Neutrophil (primary cell): ENCODE results near the gene ZNF146.

ENCODE experiments used
- H3K27ac ChIP-seq: fragments of 200-600 bp; sonication (generic); 2 replicates; pipeline ENCODE4 v1.5.1; 2016; ENCODE audit warnings: mild to moderate bottlenecking, moderate library complexity
- H3K27me3 ChIP-seq: fragments of 200-600 bp; sonication (generic); 2 replicates; pipeline ENCODE4 v1.6.0; 2016; ENCODE audit warnings: mild to moderate bottlenecking
- H3K36me3 ChIP-seq: fragments of 200-600 bp; sonication (generic); 2 replicates; pipeline ENCODE4 v1.5.1; 2017
- H3K4me1 ChIP-seq, 2 experiments: fragments of 200-600 bp in 1 of 2; sonication (generic) in 1 of 2; 1 replicate in 1 of 2; 2 replicates in 1 of 2; pipeline versions ENCODE4 v1.5.1 to v1.6.1; 2013 to 2016; ENCODE audit warnings: low read depth in 1 of 2, low read length in 1 of 2, mild to moderate bottlenecking in 1 of 2, moderate library complexity in 1 of 2; ENCODE audit not compliant: control insufficient read depth in 1 of 2, insufficient read depth in 1 of 2
- H3K4me3 ChIP-seq, 2 experiments: fragments of 200-600 bp in 1 of 2; sonication (generic) in 1 of 2; 1 replicate in 1 of 2; 2 replicates in 1 of 2; pipeline ENCODE4 v1.5.1; 2013 to 2016; ENCODE audit warnings: low read depth in 1 of 2, low read length in 1 of 2, mild to moderate bottlenecking in 1 of 2, moderate library complexity in 1 of 2
- H3K9me3 ChIP-seq: fragments of 200-600 bp; sonication (generic); 2 replicates; pipeline ENCODE4 v1.5.1; 2016
- TF ChIP-seq, protein P1 (sequence below): fragments of 200-600 bp; sonication (generic); IDR thresholded peaks from 2 replicates; pipeline ENCODE4 v1.5.1; 2016; ENCODE audit warnings: antibody characterized with exemption

The ZNF146 gene

DNA sequence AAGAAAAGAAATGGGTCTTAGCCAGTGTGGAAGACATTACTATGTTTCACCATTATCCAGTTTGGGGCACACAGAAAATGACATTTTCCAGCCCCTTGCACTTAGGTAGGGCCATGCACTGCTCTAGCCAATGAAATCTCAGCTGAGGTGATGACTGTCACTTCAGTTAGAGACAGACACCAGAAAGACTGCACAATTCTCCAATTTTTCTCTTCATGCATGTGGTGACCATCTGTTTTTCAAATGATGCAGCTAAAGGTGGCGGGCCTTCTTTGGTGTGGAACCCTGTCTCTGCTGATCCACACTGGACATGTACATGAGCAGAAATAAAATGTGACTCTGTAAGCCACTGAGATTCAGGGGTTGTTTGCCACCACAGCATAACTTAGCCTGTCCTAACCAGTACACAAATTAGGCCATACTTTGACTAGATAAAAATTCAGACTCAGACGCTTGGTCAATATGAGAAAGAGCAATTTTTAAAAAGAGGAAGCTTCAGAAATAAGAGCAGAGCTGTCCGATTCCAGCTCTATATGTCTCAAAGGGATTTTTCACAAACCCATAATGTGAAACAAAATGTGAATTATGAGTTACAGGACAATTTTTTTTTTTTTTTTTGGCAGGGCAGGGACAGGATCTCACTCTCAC lies 7.2 kb upstream of the ZNF146 start:
- Histone ChIP-seq H3K27ac (no peak overlapping the region), H3K9me3 (no peaks in the 10 kb centered on the region), H3K4me3 (no peak overlapping the region), H3K4me1 (no peaks in the 10 kb centered on the region), H3K36me3 (no peaks in the 10 kb centered on the region), H3K27me3 (no peaks in the 10 kb centered on the region)
- TF ChIP-seq, protein P1, sequence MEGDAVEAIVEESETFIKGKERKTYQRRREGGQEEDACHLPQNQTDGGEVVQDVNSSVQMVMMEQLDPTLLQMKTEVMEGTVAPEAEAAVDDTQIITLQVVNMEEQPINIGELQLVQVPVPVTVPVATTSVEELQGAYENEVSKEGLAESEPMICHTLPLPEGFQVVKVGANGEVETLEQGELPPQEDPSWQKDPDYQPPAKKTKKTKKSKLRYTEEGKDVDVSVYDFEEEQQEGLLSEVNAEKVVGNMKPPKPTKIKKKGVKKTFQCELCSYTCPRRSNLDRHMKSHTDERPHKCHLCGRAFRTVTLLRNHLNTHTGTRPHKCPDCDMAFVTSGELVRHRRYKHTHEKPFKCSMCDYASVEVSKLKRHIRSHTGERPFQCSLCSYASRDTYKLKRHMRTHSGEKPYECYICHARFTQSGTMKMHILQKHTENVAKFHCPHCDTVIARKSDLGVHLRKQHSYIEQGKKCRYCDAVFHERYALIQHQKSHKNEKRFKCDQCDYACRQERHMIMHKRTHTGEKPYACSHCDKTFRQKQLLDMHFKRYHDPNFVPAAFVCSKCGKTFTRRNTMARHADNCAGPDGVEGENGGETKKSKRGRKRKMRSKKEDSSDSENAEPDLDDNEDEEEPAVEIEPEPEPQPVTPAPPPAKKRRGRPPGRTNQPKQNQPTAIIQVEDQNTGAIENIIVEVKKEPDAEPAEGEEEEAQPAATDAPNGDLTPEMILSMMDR, result no peak

DNA sequence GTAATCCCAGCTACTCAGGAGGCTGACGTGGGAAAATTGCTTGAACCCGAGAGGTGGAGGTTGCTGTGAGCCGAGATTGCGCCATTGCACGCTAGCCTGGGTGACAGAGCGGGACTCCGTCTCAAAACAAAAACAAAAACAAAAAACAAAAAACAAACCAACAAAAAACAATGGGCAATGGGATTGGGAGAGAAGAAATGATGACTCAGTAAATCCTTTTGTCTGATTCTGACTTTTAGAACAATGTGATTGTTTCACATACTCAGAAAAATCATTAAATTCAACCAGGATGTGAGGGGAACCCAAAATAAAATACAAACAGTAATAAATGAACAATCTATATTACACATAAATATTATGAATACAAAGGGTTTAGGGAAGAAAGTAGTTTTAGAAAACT lies 5.5 kb upstream of the ZNF146 start:
- TF ChIP-seq, protein P1, result no peak
- Histone ChIP-seq H3K27me3 (no peaks in the 10 kb centered on the region), H3K4me1 (peaks cover 7% of the 10 kb centered on the region in 2 experiments), H3K27ac (no peak overlapping the region), H3K36me3 (no peaks in the 10 kb centered on the region), H3K4me3 (no peak overlapping the region), H3K9me3 (no peaks in the 10 kb centered on the region)

DNA sequence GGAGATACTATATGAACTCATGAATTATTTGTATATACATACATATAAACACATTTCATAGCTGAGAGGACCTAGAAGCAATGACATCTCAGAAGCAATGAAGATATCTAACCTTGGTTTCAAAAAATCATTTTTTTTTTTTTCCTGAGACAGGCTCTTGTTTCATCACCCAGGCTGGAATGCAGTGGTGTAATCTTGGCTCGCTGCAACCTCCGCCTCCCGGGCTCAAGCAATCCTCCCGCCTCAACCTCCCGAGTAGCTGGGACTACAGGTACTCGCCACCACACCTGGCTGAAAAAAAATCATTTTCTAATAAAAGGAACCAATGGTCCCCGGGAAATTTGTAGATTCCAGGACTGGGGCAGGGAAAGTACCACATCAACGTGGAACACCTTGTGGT lies 4.4 kb upstream of the ZNF146 start:
- Histone ChIP-seq H3K36me3 (no peaks in the 10 kb centered on the region), H3K4me1 (peaks cover 12 to 13% of the 10 kb centered on the region in 2 experiments), H3K9me3 (no peaks in the 10 kb centered on the region), H3K4me3 (no peak overlapping the region), H3K27ac (no peak overlapping the region), H3K27me3 (no peaks in the 10 kb centered on the region)
- TF ChIP-seq, protein P1, result no peak

DNA sequence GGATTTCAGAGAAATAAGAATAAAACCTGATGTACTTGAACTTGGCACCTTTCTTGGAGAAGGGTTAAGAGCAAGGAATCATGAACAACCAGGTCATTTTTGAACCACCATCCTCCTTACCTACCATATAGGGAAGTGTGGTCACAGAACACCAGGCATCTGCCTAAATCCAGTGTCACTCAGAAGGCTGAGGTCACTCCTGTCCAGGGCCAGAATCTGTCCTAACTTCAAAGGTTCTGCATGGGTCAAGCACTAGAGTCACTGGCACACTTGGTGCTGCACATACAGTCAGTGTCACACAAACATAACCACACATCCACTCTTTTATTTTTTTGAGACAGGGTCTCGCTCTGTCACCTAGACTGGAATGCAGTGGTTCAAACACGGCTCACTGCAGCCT lies 2.0 kb upstream of the ZNF146 start:
- Histone ChIP-seq H3K27ac (no peak overlapping the region), H3K4me1 (peaks cover 16 to 18% of the 10 kb centered on the region in 2 experiments)

DNA sequence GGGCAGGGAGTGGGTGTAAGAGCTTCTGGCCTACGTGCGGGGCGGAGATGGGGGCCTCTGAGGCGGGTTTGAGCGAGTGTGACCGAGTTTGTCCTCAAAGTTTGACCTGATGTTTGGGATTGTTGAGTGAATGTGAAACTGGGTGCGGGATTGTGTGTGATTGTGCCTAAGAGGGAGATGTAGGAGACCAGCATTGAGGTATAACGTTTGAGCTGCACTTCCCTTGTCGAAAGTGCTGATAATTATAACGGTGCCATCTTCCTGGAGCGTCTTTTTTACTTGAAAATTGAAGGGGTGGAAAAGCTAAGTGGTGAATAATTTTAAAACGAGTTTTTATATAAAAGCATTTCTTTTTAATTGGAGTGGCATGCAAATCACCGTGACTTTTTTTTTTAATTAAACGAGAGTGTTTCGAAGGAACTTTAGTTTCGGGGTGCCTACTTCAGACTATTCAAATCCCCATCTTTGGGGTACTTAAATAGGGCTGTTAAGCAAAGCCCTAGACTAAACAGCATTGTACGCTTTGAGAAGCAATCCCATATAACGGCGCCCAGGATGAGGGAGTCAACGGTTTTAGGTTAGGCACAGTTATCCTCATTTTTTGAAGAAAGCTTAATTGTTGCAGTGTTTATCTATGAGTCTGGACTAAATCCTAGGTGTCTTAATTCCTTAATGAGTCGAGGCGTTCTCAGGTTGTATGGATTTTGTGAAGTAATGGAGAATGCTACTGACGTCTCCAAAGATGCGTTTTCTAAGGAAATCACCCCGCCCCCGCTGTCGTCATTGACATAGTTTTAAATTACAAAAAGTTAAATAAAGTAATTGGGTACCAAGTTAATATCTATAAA lies 594 bp downstream of the ZNF146 start:
- Histone ChIP-seq H3K4me3 (peak overlapping the region; percentile 91 to 94), H3K27ac (peak overlapping the region; percentile 93), H3K36me3 (no peaks in the 10 kb centered on the region), H3K9me3 (no peaks in the 10 kb centered on the region), H3K27me3 (no peaks in the 10 kb centered on the region), H3K4me1 (peaks cover 16 to 18% of the 10 kb centered on the region in 2 experiments)
- TF ChIP-seq, protein P1, result no peak

More for the DNA sequence above, 2.0 kb upstream of the ZNF146 start:
- TF ChIP-seq, protein P1, result no peak
- H3K4me3 ChIP-seq, result no peak overlapping the region
- no peaks in the 10 kb centered on the region for H3K36me3 ChIP-seq
- H3K27me3 ChIP-seq, result no peaks in the 10 kb centered on the region
- no peaks in the 10 kb centered on the region for H3K9me3 ChIP-seq
